GM18951 (cell line): ENCODE data around the gene UVRAG.

Experiments used
- POLR2A ChIP-seq: IDR thresholded peaks from 4 replicates; pipeline ENCODE4 v1.6.1; 2011; ENCODE audit warnings: mild to moderate bottlenecking; ENCODE audit not compliant: insufficient read length, insufficient read depth; ENCODE audit errors: extremely low read depth
- in situ Hi-C: fragments of 300-500 bp; cut with MboI; formaldehyde crosslinking; loops from one replicate; pipeline ENCODE4 v1.12.0; 2022; ENCODE audit warnings: low sequenced_read_pairs, mixed read lengths, inconsistent platforms; ENCODE audit not compliant: unreplicated experiment

UVRAG gene

DNA sequence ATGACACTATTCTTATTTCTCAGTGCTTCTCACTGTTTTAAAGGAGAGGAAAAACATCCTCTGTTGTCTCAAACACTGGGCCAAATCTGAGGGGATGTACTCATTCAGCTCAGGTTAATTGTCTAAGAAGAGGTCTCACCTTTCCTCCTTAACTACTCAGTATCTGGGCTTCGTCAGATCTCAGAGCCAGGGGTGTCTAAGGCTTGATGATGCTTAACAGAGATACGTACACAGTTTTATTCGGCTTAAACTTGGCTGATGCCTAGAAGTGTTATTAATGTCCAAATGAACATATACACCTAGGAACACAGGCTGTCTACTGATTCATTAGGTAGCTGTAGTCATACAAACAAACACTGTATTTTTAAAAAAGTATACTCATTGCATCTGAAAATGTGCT is 85.8 kb downstream of the UVRAG start:
- in situ Hi-C loops: loop anchor here (5.0 kb wide), 1 partner anchor 246 kb away; no protein-coding TSS in a partner anchor
- TF ChIP-seq POLR2A: no peak

DNA sequence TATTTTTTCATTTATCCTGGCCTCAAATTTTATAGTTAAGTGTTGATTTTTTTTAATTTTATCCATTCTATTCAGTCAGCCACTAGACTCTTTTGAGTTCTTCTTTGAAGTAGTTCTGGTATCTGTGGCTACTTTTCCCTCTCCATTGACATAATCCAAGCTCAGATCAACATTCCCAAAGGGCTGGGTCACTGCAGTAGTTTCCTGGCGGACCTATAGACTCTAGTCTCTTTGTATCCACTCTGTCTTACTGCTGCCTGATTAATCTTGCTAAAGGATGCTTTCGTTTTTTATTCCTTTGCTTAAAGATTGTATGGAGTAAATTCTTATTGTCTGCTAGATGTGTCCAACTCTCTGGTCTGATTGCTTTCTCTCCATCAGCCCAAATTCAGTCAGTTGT is 87.6 kb downstream of the UVRAG start:
- no peak for TF ChIP-seq POLR2A
- in situ Hi-C loops: loop anchor here (5.0 kb wide), 1 partner anchor 245 kb away; no protein-coding TSS in a partner anchor

DNA sequence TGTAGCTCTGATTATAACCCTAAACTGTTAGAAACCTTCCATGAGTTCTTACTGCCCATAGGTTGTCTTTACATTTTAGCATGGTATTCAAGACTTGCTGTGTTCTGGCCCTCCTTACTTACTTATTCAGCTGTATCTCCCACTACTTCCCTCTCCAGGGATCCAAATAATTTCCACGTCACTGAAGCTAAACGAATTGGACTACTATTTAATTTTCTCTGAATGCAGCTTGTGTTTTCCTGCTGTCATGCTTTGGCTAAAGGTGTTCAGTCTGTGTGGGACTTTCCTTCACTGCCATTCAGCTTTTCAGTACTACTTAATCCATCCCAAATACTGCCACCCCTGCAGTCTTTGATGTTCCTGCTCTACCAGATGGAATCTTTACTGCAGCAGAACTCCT is 88.3 kb downstream of the UVRAG start:
- in situ Hi-C loops: loop anchor here (5.0 kb wide), 1 partner anchor 244 kb away; no protein-coding TSS in a partner anchor

DNA sequence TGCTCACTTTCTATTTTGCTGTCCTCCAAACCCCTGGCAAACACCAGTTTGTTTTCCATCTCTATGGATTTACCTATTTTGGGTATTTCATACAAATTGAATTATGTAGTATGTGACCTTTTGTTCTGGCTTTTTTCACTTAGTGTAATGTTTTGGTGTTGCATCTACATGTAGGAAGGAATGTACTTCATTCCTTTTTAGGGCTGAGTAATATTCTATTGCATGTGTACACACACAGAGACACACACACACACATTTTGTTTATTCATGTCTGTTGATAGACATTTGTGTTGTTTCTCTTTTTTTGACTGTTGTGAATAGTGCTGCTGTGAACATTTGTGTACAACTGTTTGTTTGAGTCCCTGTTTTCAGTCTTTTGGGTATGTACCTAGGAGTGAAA is 90.4 kb downstream of the UVRAG start:
- TF ChIP-seq POLR2A: no peak
- in situ Hi-C loops: no loop called here

More for the DNA sequence above, 88.3 kb downstream of the UVRAG start:
- no peak for TF ChIP-seq POLR2A

DNA sequence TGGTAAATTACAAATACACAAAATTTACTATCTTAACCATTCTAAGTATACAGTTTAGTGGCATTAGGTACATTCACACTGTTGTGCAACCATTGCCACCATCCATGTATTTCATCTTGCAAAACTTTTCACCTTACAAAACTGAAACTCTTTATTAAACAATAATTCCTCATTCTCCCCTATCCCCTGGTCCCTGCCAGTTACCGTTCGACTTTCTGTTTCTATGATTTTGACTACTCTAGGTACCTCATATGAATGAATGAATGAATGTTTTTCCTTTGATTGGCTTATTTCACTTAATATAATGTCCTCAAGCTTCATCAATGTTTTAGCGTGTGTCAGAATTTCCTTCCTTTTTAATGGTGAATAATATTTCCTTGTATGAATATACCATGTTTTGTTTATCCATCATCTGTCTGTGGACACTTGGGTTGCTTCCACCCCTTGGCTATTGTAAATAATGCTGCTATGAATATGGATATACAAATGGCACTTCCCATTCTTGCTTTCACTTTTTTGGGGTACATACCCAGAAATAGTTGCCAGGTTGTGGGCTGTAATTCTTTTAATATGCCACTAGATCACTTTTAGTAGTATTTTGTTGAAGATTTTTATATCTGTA is 93.0 kb downstream of the UVRAG start:
- no peak for TF ChIP-seq POLR2A
- in situ Hi-C loops: no loop called here

DNA sequence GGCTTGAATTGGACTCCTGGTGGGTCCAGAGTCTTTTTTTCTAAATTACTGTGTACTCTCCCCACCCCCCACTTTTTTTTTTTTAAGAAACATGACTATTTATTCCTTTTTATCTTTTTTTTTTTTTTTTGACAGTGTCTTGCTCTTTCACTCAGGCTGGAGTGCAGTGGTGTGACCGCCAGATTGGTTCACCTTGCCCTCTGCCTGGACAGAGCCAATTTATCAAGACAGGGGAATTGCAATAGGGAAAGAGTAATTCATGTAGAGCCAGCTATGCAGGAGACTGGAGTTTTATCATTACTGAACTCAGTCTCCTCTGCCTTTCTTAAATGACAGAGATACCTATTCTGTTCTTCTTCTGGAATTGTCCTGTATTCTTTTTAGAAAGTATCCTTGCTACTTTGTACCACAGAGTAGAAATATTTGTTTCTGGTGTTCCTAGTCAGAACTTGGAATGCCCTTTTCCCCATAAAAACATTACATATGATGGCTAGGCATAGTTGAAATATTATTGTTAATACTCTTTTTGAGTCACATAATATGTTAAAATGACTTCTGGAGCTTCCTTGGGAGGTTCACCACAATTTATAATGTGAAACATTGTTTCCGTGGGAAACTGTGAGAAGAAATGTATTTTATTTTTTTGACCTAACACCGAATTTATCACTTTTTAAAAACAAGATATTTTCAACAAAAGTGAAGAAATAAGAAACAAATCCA is 95.6 kb downstream of the UVRAG start:
- in situ Hi-C loops: no loop called here

DNA sequence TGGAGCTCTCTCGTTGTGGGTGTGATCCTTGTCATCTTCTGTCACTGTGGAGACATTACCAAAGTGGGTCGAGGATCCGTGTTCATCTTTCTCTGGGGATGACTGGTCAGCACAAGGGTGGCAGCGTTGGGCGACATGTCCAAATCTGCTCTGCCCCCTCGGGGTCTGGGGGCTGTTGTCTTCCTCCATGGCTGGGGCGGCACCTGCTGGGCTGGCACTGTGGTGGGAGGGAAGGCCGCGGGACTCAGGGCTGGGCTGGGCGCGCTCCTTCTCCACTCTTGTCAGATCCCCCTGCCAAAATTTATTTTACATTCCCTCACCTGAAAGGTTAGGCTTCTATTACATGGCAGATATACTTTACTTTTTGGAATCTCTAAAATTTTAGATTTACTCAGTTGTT is 96.4 kb downstream of the UVRAG start:
- in situ Hi-C loops: no loop called here
- TF ChIP-seq POLR2A: no peak

More for the DNA sequence above, 95.6 kb downstream of the UVRAG start:
- no peak for TF ChIP-seq POLR2A

DNA sequence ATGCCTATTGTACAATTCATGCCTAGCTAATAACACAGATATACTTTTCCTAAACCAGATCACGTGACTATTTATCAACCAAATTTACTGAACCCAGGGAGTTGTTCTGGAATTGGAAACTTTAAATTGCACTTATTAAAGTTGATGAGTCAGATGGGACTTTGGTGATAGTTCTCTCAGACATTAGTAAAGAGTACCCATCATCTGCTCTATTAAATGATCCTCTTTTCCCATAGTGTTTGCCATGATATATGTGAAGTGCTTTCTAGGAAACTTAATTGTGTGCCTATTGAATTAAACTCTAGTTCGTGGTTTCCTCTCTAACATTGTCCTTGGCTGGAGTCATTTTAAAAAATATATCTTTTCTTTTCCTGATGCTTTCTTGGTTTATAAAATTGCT is 99.0 kb downstream of the UVRAG start:
- in situ Hi-C loops: no loop called here
- no peak for TF ChIP-seq POLR2A

DNA sequence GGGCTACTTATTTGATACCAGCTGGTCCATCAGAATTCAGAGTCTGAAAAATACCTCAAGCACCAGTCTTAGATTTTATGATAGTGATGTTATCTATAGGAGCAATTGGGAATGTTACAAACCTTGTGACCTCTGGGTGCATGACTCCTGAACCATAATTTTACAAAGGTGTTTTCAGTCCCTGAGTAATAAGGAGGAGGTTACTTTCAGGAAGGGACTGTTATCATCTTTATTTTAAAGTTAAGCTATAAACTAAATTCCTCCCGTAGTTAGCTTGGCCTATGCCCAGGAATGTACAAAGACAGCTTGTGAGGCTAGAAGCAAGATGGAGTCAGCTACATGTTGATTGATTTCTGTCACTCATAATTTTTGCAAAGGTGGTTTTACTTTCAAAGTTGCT is 101.9 kb downstream of the UVRAG start:
- TF ChIP-seq POLR2A: no peak
- in situ Hi-C loops: no loop called here

DNA sequence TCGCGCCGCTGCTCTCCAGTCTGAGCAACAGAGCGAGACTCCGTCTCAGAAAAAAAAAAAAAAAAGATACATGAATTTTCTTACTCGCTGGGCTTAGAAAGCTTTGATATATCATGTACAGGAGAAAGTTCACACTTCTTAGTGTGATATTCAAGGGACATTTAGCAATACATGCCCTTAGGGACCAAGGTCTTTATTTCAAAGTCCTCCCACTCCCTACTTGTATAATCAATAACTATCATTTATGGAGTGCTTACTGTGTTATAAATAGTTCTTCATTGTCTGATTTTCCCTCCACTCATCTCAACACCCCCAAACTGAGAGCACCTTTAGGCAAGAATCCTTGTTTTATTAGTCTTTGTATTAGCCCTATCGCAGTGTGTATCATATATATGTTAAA is 103.3 kb downstream of the UVRAG start:
- no peak for TF ChIP-seq POLR2A
- in situ Hi-C loops: no loop called here

DNA sequence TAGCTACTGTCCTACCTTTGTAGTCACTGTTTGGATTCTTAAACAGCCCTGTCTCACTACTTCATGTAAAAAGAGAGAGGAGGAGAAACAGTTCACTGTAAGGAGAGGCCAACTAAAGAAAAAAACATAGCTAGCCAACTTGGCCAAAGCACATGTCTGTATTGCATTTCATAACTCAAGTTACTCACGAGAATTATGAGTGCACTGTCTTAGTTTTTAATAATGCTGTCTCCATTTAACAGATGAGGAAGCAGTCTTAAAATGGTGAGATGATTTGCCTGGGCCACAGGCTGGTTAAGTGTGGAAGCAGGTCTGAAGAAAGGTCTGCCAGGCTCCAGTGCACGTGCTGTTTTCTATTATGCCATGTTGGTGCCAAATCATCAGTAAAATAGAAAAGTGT is 104.5 kb downstream of the UVRAG start:
- in situ Hi-C loops: no loop called here
- TF ChIP-seq POLR2A: no peak

DNA sequence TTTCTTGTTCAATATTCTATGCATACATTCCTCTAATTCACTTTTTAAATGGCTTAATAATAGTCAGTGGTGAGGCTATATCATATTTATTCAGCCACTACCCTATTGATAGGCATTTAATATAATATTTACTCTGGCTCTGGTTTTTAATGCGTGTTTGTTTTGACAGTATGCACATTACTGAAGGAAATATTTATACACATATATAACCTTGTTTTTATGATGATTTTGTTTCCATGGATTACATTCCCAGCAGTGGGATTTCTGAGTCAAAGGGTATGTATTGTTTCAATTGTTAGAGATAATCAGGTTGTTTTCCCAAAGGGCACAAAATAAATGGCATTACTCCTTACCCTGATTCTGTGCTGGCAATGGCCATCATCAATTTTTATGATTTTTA is 105.8 kb downstream of the UVRAG start:
- in situ Hi-C loops: no loop called here
- TF ChIP-seq POLR2A: no peak

DNA sequence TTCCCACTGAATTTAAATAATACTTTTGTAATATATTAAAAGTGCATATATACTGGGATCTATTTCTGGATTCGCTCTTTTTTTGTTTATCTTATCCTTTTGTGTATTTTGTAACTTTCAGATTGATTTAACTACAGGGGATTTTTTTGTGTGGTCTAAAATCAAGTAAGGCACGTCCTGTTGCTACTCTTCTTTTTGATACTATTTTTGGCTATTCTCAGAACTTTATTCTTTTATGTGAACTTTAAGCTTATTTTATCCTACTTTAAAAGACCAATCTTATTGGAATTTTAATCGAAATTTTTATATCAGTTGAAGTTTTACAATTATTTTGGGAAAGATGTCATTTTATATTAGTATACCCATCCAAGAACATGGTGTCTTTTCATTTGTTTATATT is 106.8 kb downstream of the UVRAG start:
- TF ChIP-seq POLR2A: no peak
- in situ Hi-C loops: no loop called here

DNA sequence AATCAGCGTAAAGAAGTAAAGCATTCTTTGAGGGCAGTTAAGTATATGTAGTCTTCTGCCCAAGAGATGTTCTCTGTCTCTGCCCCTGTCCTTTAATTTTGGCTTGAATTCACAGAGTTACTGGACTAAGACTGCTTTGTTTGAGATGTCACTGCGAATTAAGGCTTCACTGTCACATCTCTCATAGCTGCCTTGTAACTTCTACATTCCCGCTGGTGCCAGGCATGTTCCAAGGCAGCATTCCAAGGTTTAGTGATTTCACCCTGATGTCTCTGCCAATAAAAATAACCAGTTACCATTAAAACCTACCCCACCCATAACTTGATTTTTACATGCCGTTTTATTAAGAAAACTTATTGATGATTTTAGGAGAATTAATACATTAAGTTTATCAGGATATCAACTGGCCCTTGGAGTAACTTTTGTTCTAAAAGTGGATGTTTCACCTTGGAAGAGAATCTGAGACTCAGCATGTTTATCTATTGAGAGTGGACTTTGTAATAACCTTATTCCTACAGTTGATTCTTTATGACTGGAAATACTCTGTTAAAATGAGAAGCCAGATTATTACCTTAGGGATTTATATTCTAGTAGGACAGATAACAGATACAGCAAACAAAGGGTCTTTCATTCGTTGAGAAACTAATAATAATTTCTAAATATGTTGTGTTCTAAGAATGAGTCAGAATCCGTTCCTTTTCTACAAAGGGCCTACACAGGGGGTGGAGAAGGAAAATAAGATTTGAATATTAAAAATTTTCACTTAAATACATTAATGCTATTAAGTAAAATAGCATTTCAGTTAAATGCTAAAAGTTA is 110.2 kb downstream of the UVRAG start:
- no peak for TF ChIP-seq POLR2A
- in situ Hi-C loops: no loop called here

DNA sequence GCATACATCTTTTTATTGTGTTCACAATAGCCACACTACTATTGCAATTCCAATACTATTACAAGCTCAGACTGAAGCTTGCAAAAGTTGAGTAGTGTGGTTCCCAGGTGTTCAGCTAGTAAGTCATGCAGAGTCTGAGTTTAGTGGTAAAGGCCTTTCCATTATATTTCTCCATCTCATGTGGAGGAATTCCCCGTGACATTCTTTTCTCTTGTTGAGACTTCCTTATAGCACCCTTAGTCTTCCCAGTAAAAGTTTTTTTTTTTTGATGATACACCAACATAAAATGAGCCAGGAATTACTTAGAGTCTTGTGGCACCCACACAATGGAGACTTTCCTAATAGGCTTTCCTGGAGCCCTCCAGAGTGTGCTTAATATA is 110.8 kb downstream of the UVRAG start:
- in situ Hi-C loops: no loop called here
- no peak for TF ChIP-seq POLR2A
